K562 (cell line): ENCODE measurements around the gene YPEL2.

Source experiments
- BACH1 ChIP-seq: fragments of 200-800 bp; sonication (Bioruptor generic); IDR thresholded peaks from 2 replicates; pipeline ENCODE4 v1.6.1; 2016; ENCODE audit warnings: missing genetic modification characterization, missing compliant biosample characterization
- CCNT2 ChIP-seq: IDR thresholded peaks from 2 replicates; pipeline ENCODE4 v1.6.1; 2011; ENCODE audit warnings: borderline replicate concordance, low read depth, mild to moderate bottlenecking, moderate library complexity, mixed read lengths, low read length; ENCODE audit not compliant: insufficient read length; ENCODE audit errors: extremely low read depth
- POLR2AphosphoS5 ChIP-seq: IDR thresholded peaks from 2 replicates; pipeline ENCODE4 v1.6.1; 2011; ENCODE audit warnings: mild to moderate bottlenecking, low read depth, low read length, moderate library complexity; ENCODE audit not compliant: control insufficient read depth, insufficient read depth
- RAD21 ChIP-seq, 2 experiments: fragments of 250-450 bp in 1 of 2; fragments of 450-650 bp in 1 of 2; sonication (Bioruptor Pico) in 1 of 2; formaldehyde crosslinking in 1 of 2; IDR thresholded peaks in 1 of 2; conservative IDR thresholded peaks in 1 of 2; 2 replicates each; pipeline versions ENCODE4 v1.4.0 to v1.8.0; 2020 to 2022; ENCODE audit warnings: mild to moderate bottlenecking in 2 of 2, moderate library complexity in 1 of 2
- RUNX1 ChIP-seq: sonication (generic); IDR thresholded peaks from 2 replicates; pipeline ENCODE4 v1.6.1; 2016; ENCODE audit warnings: antibody characterized with exemption, low read depth

DNA sequence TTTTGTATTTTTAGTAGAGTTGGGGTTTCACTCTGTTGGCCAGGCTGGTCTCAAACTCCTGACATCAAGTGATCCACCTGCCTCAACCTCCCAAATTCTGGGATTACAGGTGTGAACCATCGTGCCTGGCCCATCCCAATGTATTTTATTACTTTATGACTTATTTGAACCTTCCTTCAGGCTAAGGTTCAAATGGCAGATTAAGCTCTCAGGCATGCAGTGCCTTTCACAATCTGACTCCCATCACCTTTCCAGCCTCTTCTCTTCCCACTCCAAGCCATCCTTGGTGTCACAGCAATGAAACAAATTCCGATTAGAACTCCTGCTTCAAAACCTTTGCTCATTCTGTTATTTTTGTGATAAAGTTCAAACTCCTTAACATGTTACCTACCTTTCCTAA lies 26.6 kb upstream of the YPEL2 start:
- no peak for TF ChIP-seq CCNT2
- no peak for TF ChIP-seq RUNX1
- TF ChIP-seq POLR2AphosphoS5, result no peak
- no peak for TF ChIP-seq BACH1 (tag)
- no peak for TF ChIP-seq RAD21 (CRISPR knock-in tag; conservative IDR thresholded peaks at IDR 0.05 in 1 of 2, IDR thresholded peaks at IDR 0.05 in 1 of 2)
